Small intestine (tissue), 7 donors: ENCODE measurements around the gene LYZL6. TPM values are rescaled to one million over a fixed set of nuclear protein-coding genes. Genes with fewer than 3 reads are reported as not detected.

Experiments
- DNase-seq, 2 donors: peaks; one replicate each; pipeline versions ENCODE4 v3.0.0 to v3.0.0-alpha.2; 2013
- FAIRE-seq: peaks from 2 replicates; lab custom pipeline; 2012; peaks lifted over from hg19 to GRCh38; lab: Jason Lieb, UNC
- H3K27ac ChIP-seq, 3 donors: one replicate each; pipeline ENCODE4 v1.5.1; 2013; ENCODE audit warnings: low read length in 2 of 3, mild to moderate bottlenecking in 2 of 3, control low read depth in 1 of 3, inconsistent platforms in 1 of 3, low read depth in 1 of 3, moderate library complexity in 1 of 3
- H3K27me3 ChIP-seq, 3 donors: one replicate each; pipeline ENCODE4 v1.6.1; 2013; ENCODE audit warnings: low read length in 3 of 3, inconsistent platforms in 1 of 3; ENCODE audit not compliant: control insufficient read depth in 3 of 3, insufficient read depth in 3 of 3
- H3K36me3 ChIP-seq, 3 donors: one replicate each; pipeline ENCODE4 v1.6.1; 2013; ENCODE audit warnings: low read length in 3 of 3, inconsistent platforms in 1 of 3, low read depth in 1 of 3, mild to moderate bottlenecking in 1 of 3, moderate library complexity in 1 of 3; ENCODE audit not compliant: control insufficient read depth in 3 of 3, insufficient read depth in 2 of 3
- H3K4me1 ChIP-seq, 3 donors: one replicate each; pipeline ENCODE4 v1.6.1; 2013; ENCODE audit warnings: low read length in 2 of 3, inconsistent platforms in 1 of 3, low read depth in 1 of 3, mild to moderate bottlenecking in 1 of 3, moderate library complexity in 1 of 3; ENCODE audit not compliant: control insufficient read depth in 3 of 3, insufficient read depth in 2 of 3
- H3K4me3 ChIP-seq, 3 donors: one replicate each; pipeline ENCODE4 v1.5.1; 2013; ENCODE audit warnings: low read length in 3 of 3, control low read depth in 1 of 3, inconsistent platforms in 1 of 3, low read depth in 1 of 3, mild to moderate bottlenecking in 1 of 3, moderate library complexity in 1 of 3
- H3K9me3 ChIP-seq, 2 donors: one replicate each; pipeline ENCODE4 v1.6.1; 2013; ENCODE audit warnings: low read depth in 1 of 2, low read length in 1 of 2; ENCODE audit not compliant: control insufficient read depth in 2 of 2, insufficient read depth in 1 of 2
- whole genome bisulfite sequencing, 3 donors: extraction: QIAGEN DNeasy Blood & Tissue Kit; methylation state at CpG; one replicate each; pipeline ENCODE4 v1.1.7; 2013; 5-methylcytosine and 5-hydroxymethylcytosine counted together
- polyA plus RNA-seq, 4 donors: library from polyadenylated mRNA; stranded (reverse) in 3 of 4; unstranded in 1 of 4; fragments of 200-250 nt in 3 of 4; fragments of 120-200 nt in 1 of 4; gene quantifications; one replicate each; pipeline versions ENCODE4 v1.2.1 to v1.2.3, GENCODE V29; 2013
- donor health status: healthy with polysubstance abuse.
- donor health status: control.
- donor health status: control.
- donor health status: Bipolar disorder and iron deficiency.
- donor health status: healthy.

The LYZL6 gene
- polyA plus RNA-seq, 4 donors, result 0.04 TPM; not detected in 3

DNA sequence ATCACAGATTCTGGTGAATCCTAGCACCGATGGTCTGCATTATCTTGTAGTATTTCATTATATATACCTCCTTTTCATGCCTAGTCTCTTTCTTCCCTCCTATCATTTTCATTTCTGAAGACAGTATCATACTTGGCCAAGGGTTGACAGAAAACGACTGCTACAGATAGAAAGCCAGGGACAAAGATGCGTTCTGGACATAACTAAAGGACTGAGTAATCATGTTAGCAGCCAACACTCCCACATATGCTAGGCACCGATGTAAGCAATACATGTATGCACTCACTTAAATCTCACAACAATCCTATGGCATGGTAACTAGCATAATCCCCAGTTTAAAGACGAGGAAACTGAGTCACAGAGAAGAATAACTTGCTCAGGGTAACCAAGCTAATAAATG lies 35.8 kb downstream of the LYZL6 start:
- peaks cover 0 to 9% (median 0%) of the 10 kb centered on the region in 3 donors for H3K4me1 ChIP-seq
- peaks cover 0 to 5% of the 10 kb centered on the region in 2 donors for H3K9me3 ChIP-seq
- H3K36me3 ChIP-seq, result no peaks in the 10 kb centered on the region
- H3K4me3 ChIP-seq, result no peak overlapping the region
- 78 to 86% (median 84%) methylated on average over 5 of the region's 5 CpGs for WGBS, 3 donors
- H3K27ac ChIP-seq, result no peak overlapping the region
- FAIRE-seq, result no peak
- H3K27me3 ChIP-seq, result no peaks in the 10 kb centered on the region
- no peak for DNase-seq

DNA sequence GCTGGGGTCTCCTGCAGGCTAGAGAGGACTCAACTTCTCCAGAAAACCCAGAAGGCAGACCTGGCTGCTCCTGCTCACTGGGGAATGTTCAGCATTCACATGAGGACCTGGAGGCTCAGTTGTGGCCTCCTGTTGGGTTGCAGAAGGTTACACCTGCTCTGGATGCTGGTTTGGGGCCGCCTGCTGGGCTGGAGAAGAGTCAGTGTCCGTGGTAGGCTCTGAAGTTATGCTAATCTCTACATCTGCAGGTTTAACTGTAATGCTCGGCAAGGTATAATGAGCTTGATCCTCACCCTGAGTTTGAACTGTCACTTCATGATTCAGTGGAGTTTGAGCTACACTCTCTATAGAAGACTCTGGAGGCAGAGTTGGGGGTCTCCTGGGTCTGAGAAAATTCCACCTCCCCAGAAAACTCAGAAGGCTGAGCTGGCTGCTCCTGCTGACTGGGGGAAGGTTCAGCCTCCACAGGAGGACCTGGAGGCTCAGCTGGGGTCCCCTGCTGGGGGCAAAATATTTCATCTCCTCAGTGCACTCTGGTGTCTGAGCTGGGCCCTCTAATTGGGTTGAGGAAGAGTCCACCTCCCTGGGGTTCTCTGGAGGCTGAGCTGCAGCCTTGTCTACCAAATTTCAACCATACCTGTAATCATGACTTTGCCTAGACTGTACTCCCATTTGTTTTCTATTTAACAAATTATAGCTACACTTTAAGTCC lies 36.4 kb downstream of the LYZL6 start:
- H3K27ac ChIP-seq, result peak overlapping the region in 1 of 3 donors; percentile 45
- no peaks in the 10 kb centered on the region for H3K27me3 ChIP-seq
- DNase-seq (peak in 1 of 2 donors; percentile 4), FAIRE-seq (no peak)
- peaks cover 0 to 9% (median 0%) of the 10 kb centered on the region in 3 donors for H3K4me1 ChIP-seq
- H3K9me3 ChIP-seq, result peaks cover 0 to 5% of the 10 kb centered on the region in 2 donors
- 69 to 77% (median 74%) methylated on average over 3 of the region's 3 CpGs for WGBS, 3 donors
- no peak overlapping the region for H3K4me3 ChIP-seq
- no peaks in the 10 kb centered on the region for H3K36me3 ChIP-seq

- H3K9me3 ChIP-seq, result peaks cover 0 to 5% of the 10 kb centered on the region in 2 donors
- WGBS, 3 donors, result 88 to 93% (median 92%) methylated on average over 5 of the region's 5 CpGs
- peak overlapping the region in 1 of 3 donors; percentile 56 for H3K27ac ChIP-seq
- peak in 1 of 2 donors; percentile 58 for DNase-seq
- no peak for FAIRE-seq
- no peak overlapping the region for H3K4me3 ChIP-seq
- H3K4me1 ChIP-seq, result peaks cover 0 to 9% (median 0%) of the 10 kb centered on the region in 3 donors
- H3K27me3 ChIP-seq, result no peaks in the 10 kb centered on the region
- H3K36me3 ChIP-seq, result no peaks in the 10 kb centered on the region
Observed at GRCh38 chr17:35906191-35906925, 37.2 kb downstream of the LYZL6 start.

DNA sequence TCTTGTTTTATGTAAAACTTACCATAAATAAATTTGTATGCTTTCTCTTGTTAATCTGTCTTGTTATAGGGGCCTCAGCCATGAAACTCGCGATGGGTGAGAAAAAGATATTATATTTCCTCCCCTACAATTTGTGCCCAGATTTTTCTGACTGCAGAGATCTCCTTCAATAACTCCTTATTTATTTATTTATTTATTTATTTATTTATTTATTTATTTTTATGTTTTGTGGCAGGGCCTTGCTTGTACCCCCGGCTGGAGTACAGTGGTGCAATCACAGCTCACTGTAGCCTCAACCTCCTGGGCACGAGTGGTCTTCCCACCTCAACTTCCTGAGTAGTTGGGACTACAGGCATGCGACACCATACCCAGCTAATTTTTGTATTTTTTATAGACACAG lies 40.1 kb downstream of the LYZL6 start:
- Histone ChIP-seq H3K27me3 (no peaks in the 10 kb centered on the region), H3K4me1 (peaks cover 0 to 17% (median 0%) of the 10 kb centered on the region in 3 donors), H3K36me3 (no peaks in the 10 kb centered on the region), H3K27ac (no peak overlapping the region), H3K9me3 (no peaks in the 10 kb centered on the region), H3K4me3 (no peak overlapping the region)
- WGBS, 3 donors, result 83 to 91% (median 91%) methylated on average over 5 of the region's 5 CpGs
- FAIRE-seq (no peak), DNase-seq (no peak)

GRCh38 chr17:35901631-35902175 lies 41.8 kb downstream of the LYZL6 start:
- Histone ChIP-seq H3K4me3 (no peak overlapping the region), H3K9me3 (no peaks in the 10 kb centered on the region), H3K27ac (no peak overlapping the region), H3K27me3 (no peaks in the 10 kb centered on the region), H3K36me3 (no peaks in the 10 kb centered on the region), H3K4me1 (peaks cover 0 to 17% (median 0%) of the 10 kb centered on the region in 3 donors)
- FAIRE-seq, result no peak
- no peak for DNase-seq
- WGBS, 3 donors, result 89 to 94% (median 94%) methylated on average over 9 of the region's 9 CpGs

DNA sequence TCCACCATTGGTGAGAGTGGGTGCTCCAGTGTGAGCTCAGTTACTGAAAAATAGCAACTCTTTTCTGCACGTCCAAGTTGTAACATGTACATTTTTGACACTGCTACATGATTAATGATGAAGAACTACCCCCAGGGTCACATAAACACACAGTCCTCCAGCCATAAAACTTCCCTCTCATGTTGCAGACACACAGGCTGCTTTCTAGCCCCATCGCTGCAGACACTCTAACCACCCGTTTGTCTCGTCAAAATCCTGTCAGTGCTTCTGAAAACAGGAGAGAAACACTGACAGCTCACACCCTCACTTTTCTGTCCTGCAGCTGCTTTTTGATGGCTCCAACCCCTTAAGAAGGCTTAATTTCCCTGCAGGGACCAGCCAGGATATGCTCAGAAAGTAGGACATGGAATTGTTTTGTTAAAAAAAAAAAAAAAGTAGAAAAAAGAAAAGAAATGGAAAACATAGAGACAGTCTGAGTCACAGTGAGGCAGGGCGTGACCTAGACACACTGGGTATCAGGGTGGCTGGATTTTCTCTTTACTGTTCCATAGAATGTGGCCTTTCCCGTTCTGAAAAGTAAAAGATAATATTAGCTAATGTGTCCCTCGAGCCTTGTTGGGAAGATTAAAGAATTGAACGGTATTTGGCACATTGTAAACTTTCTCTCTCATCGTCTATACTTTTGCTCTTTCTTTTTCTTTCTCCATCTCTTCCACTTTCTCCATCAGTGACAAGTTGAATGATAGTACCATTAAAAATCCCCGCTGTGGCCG lies 42.6 kb downstream of the LYZL6 start:
- Histone ChIP-seq H3K4me3 (no peak overlapping the region), H3K9me3 (no peaks in the 10 kb centered on the region), H3K27me3 (no peaks in the 10 kb centered on the region), H3K27ac (peak overlapping the region in 2 of 3 donors; percentile 53 to 70), H3K4me1 (peaks cover 0 to 14% (median 0%) of the 10 kb centered on the region in 3 donors), H3K36me3 (no peaks in the 10 kb centered on the region)
- DNase-seq (peak; percentile 24 to 37), FAIRE-seq (no peak)
- WGBS, 3 donors, result 62 to 68% (median 68%) methylated on average over 11 of the region's 11 CpGs

- no peak overlapping the region for H3K4me3 ChIP-seq
Observed at GRCh38 chr17:35900280-35900679, 43.2 kb downstream of the LYZL6 start.

More at GRCh38 chr17:35900280-35900679, 43.2 kb downstream of the LYZL6 start:
- Histone ChIP-seq H3K27ac (peak overlapping the region; percentile 15 to 70 (median 53)), H3K9me3 (no peaks in the 10 kb centered on the region), H3K4me1 (peaks cover 0 to 13% (median 0%) of the 10 kb centered on the region in 3 donors), H3K36me3 (no peaks in the 10 kb centered on the region), H3K27me3 (no peaks in the 10 kb centered on the region)
- DNase-seq, result no peak
- 66 to 74% (median 72%) methylated on average over 5 of the region's 5 CpGs for WGBS, 3 donors
- FAIRE-seq, result no peak
